GM12878 (cell line): ENCODE measurements around the gene MRPL2. TPM values are rescaled to one million over a fixed set of nuclear protein-coding genes. Genes with fewer than 3 reads are reported as not detected.

Experiments used
- BCL11A ChIP-seq: IDR thresholded peaks from 2 replicates; pipeline ENCODE4 v1.6.1; 2011; ENCODE audit warnings: low read depth, low read length
- BHLHE40 ChIP-seq, 2 experiments: fragments of 450-650 bp in 1 of 2; IDR thresholded peaks; 2 replicates each; pipeline ENCODE4 v1.6.1; 2011 to 2017; ENCODE audit warnings: low read depth in 2 of 2, borderline replicate concordance in 1 of 2, improper control_type of control experiment in 1 of 2, low read length in 1 of 2, mild to moderate bottlenecking in 1 of 2
- CEBPZ ChIP-seq: fragments of 150-350 bp; IDR thresholded peaks from 2 replicates; pipeline ENCODE4 v1.6.1; 2016; ENCODE audit warnings: low read depth, low read length
- E2F8 ChIP-seq: fragments of 450-650 bp; IDR thresholded peaks from 2 replicates; pipeline ENCODE4 v1.6.1; 2018; ENCODE audit warnings: mild to moderate bottlenecking, low read depth, moderate library complexity; ENCODE audit not compliant: partially characterized antibody
- ESRRA ChIP-seq: IDR thresholded peaks from 2 replicates; pipeline ENCODE4 v1.6.1; 2012; ENCODE audit warnings: mild to moderate bottlenecking, low read length, improper control_type of control experiment
- HDAC2 ChIP-seq: fragments of 200-600 bp; sonication (generic); IDR thresholded peaks from 2 replicates; pipeline ENCODE4 v1.6.1; 2017
- KAT2A ChIP-seq: conservative IDR thresholded peaks from 2 replicates; pipeline ENCODE4 v1.6.1; 2011; ENCODE audit warnings: low read depth, low read length; ENCODE audit not compliant: control insufficient read depth
- NR2C1 ChIP-seq: fragments of 450-650 bp; IDR thresholded peaks from 2 replicates; pipeline ENCODE4 v1.6.1; 2017; ENCODE audit warnings: antibody characterized with exemption, mild to moderate bottlenecking, moderate library complexity
- SMAD5 ChIP-seq: IDR thresholded peaks from 2 replicates; pipeline ENCODE4 v1.6.1; 2016; ENCODE audit warnings: antibody characterized with exemption, low read depth
- SP1 ChIP-seq: IDR thresholded peaks from one replicate; pipeline ENCODE4 v1.6.1; 2011; ENCODE audit warnings: low read depth, low read length
- STAT3 ChIP-seq: IDR thresholded peaks from 2 replicates; pipeline ENCODE4 v1.6.1; 2011; ENCODE audit warnings: low read depth, low read length, improper control_type of control experiment
- TBL1XR1 ChIP-seq: IDR thresholded peaks from 2 replicates; pipeline ENCODE4 v1.6.1; 2012; ENCODE audit warnings: low read depth, low read length, improper control_type of control experiment
- ZBTB40 ChIP-seq: fragments of 450-650 bp; IDR thresholded peaks from 2 replicates; pipeline ENCODE4 v1.6.1; 2016; ENCODE audit warnings: mild to moderate bottlenecking, moderate library complexity, borderline replicate concordance
- ZNF274 ChIP-seq: IDR thresholded peaks from one replicate; pipeline ENCODE4 v1.8.0; 2011; ENCODE audit not compliant: insufficient read length, insufficient read depth
- ZNF687 ChIP-seq: fragments of 450-650 bp; IDR thresholded peaks from 2 replicates; pipeline ENCODE4 v1.6.1; 2017; ENCODE audit warnings: mild to moderate bottlenecking, moderate library complexity
- polyA plus RNA-seq, 11 experiments: library from polyadenylated mRNA; depleted of rRNA in 4 of 11; unstranded in 6 of 11; stranded (reverse) in 5 of 11; fragments of >200 nt; fragmentation: Nextera tagmentation in 4 of 11; fragmentation: Illumina TruSeq in 1 of 11; extraction: Ambion mirVana in 4 of 11; extraction: Trizol in 1 of 11; gene quantifications; 1 replicate in 1 of 11; 2 replicates in 10 of 11; pipeline versions ENCODE4 v1.2.1 to v1.2.3, GENCODE V29; 2011 to 2016; ENCODE audit warnings: inconsistent platforms in 2 of 11, missing spikeins in 2 of 11, low read depth in 1 of 11
- total RNA-seq, 4 experiments: library from RNA; depleted of rRNA in 3 of 4; stranded (reverse); fragments of >200 nt in 3 of 4; fragmentation: Illumina TruSeq in 1 of 4; extraction: Trizol in 1 of 4; gene quantifications; 2 replicates each; pipeline versions ENCODE4 v1.2.1 to v1.2.3, GENCODE V29; 2013 to 2021

Gene MRPL2
- total and polyA plus RNA-seq, 10 of the 15 experiments (the other 5 are each of a cell fraction or from before 2014, with no cell fraction given): 29.7 to 125 (median 50.2) TPM

- TF ChIP-seq BCL11A: no peak
- TF ChIP-seq CEBPZ: no peak
- no peak for TF ChIP-seq HDAC2
- TF ChIP-seq SP1: peak; percentile 52
- TF ChIP-seq ZNF687: no peak
- no peak for TF ChIP-seq TBL1XR1
- no peak for TF ChIP-seq STAT3
- TF ChIP-seq NR2C1: no peak
- TF ChIP-seq ZBTB40: peak; percentile 80
- TF ChIP-seq KAT2A: no peak
- TF ChIP-seq E2F8: peak; percentile 15
- no peak for TF ChIP-seq ESRRA
- no peak for TF ChIP-seq SMAD5
- peak; percentile 99 for TF ChIP-seq BHLHE40 (IDR thresholded peaks at IDR 0.05; ENCODE audit: borderline replicate concordance in 1 of 2, low read depth in 2 of 2, low read length in 1 of 2)
- TF ChIP-seq ZNF274: no peak
Measured at GRCh38 chr6:43013843-43014433, 45.3 kb downstream of the MRPL2 start, which contains the start of the genes KLHDC3 and MEA1 (continued).
